ENCODE data around the gene FYN.
A peak's percentile ranks its signal among the peaks of the same experiment; 100 is the strongest.

The FYN gene

GRCh38 chr6:111707773-111708172, 165.5 kb downstream of the FYN start:
- DNase-seq (ENCODE audit: low read depth), result no peak

DNA sequence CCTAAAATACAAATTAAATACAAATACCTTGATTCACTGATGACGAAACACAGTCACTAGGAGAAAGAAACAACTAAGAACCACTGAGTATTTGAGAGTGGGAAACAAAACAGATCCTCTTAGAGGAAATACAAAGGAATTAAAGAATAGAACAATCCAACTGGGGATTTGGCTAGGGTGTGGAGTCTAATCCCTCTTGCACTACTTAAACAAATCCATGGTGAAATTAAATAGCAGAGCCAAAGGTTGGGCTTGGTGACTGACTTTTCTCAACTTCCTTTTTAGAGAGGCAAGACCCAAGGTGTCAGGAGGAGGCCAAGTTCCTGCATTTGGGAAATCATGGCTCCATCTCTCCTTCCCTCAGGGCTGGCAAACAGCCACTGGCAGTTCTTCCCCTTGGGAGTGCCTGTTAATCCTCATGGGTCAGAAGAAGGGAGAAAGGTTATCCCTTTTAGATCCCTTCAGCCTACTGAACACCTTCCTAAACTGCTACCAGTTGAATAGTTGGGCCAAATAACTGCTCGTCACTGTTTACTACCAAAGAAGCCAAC, 166.3 kb downstream of the FYN start:
- no peak for DNase-seq (ENCODE audit: low read depth)

DNA sequence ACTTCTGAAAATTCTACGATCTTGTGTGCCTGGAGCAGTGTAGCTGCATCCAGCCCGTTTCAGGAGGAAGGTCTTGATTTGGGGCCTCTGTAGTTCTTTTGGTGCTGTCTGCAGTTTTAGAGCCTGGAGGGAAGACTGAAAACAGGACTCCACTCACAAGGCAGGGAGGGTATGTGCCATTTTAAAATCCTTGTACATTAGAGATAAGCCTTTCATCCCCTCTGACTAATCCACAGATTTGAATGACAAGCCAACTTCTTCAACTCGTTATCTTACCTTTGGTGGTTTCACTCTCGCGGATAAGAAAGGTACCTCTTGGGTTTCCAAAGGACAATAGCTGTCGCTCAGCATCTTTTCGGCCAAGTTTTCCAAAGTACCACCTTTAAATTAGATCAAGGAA, 169.5 kb downstream of the FYN start:
- DNase-seq (ENCODE audit: low read depth), result peak; percentile 36

DNA sequence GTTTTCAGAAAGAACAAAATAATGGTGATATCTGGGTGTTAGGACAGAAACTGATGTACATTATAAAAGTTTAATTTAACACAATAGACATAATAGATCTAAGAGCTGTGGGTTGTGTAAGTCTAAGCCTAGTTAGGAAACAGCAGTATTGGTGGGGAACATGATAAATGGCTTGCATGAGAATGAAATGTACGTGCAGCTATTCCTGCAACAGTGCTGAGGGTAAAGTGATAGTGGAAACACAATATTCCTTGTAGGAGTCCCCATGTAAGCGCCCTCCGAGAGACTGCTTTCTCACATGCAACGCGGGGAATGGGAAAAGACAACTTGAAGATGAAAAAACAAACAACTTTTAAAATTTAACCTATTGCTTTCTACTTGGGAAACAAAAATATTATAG, 171.0 kb downstream of the FYN start:
- DNase-seq (ENCODE audit: low read depth), result no peak

DNA sequence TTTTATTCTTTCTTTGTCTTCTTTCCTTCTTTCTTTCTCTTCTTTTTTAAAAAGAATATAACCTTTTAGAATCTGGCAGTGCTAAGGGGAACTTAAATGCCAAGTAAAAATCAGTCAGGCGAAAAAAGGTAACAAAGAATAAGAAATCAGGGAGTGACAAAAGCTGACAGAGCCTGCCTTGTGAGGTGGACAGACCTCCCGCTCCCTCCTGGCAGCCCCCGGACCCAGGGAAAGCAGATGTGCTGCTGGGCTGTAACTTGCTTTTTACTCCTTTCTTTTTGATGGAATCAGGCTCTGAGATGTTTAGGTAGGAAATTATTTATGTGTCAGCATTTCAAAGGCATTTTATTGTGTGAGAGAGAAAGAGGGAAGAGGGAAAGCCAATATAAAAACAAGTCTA, 172.1 kb downstream of the FYN start:
- no peak for DNase-seq (ENCODE audit: low read depth)

DNA sequence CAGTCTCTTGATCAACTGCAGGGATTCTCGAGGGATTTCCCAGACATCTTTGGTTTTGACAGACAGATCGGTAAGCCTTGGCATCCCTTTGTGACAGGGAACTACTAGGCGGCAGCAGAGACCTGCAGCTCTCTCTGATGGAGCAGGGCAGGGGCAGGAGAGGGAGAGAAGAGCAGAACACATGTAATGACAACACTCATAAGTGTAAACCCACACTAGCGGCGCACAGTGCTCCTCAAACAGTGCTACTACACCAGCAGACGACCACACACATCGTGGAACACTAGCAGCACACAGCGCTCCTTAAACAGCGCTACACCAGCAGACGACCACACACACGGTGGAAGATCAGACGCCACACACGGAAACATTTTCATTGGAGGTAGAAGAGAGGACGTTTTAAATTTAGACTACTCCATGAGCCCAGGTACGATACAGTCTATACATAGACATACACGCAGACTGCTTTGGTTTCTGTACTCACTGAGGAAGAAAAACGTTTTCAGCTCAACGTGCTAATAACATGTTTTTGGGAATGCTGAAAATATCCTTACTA, 173.0 kb downstream of the FYN start:
- no peak for DNase-seq (ENCODE audit: low read depth)

GRCh38 chr6:111699123-111699522, 174.1 kb downstream of the FYN start:
- DNase-seq (ENCODE audit: low read depth), result no peak

GRCh38 chr6:111696814-111697213, 176.4 kb downstream of the FYN start:
- DNase-seq (ENCODE audit: low read depth), result no peak

- peak; percentile 40 for DNase-seq (ENCODE audit: low read depth)
Measured at GRCh38 chr6:111692327-111693164, 180.7 kb downstream of the FYN start.

GRCh38 chr6:111691345-111692225, 181.7 kb downstream of the FYN start:
- DNase-seq (ENCODE audit: low read depth), result peak; percentile 64

DNA sequence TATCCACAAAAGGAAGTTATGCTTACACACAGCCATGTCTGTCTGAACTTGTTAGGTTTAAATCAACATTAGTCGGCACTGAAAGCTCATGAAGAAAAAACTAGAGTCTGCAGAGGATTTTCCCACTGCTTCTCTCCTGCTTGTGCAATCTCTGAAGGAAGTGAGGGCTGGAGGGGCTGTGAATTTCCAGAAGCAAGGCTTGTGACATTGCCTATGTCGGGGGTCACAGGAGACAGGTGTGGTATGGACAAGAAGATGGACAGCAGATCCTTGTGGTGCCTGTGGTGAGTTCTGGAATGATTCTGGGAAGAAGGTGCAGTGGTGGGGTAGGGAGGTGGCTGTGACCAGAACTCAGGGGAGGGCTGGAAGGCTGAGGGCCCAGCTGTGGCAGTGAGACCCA, 183.3 kb downstream of the FYN start:
- no peak for DNase-seq (ENCODE audit: low read depth)

DNA sequence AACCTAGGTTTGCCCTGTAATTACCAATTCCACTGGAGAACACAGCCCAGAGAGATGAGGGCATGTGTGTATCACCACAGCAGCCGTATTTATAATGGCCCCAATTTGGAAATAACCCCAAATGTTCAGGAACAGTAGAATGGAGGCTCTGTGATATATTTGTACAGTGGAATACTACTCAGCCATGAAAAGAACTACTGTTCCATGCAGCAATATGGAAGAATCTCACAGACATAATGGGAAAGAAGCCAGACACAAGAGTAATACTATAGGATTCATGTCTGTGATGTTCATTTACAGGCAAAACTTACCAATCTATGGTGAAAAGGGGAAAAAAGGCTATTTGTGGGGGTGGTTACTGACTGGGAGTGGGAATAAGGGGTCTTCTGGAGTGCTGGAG, 183.8 kb downstream of the FYN start:
- no peak for DNase-seq (ENCODE audit: low read depth)

- DNase-seq (ENCODE audit: low read depth), result no peak
Measured at GRCh38 chr6:111688331-111688730, 184.9 kb downstream of the FYN start.

DNA sequence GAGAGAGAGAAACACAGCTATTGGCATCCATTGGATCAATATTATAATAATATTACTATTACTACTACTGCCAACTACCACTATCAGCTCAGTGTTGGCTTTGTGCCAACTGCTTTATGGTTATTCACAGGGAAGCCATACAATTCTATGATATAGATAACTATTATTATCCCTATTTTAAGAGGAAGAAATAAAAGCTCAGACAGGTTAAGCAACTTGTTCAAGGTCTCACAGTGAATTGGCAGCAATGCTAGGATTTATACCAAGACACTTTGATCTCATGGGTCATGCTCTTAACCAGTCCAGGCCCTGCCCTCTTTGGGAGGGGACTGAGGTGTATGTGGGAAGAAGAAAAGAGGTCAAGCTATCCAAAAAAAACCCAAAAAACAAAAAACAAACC, 185.6 kb downstream of the FYN start:
- no peak for DNase-seq (ENCODE audit: low read depth)

DNA sequence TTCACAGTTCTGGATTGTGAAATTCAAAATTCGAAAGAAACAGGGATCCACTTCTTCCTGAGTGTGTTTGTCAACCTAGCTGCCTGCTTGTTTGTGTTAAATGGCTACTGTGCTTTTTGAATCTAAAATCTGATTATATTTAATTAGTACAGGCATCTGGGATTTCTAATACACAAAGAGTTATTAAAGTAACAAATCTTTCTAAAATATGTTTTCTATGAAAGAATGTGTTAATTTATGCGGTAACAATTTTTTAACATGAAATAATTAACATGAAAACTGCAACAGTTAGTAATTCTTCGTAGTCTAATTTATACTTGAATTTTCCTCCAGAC, 186.4 kb downstream of the FYN start:
- no peak for DNase-seq (ENCODE audit: low read depth)

- no peak for DNase-seq (ENCODE audit: low read depth)
Measured at GRCh38 chr6:111686249-111686931, 186.9 kb downstream of the FYN start.

- DNase-seq (ENCODE audit: low read depth), result no peak
Measured at GRCh38 chr6:111685526-111685925, 187.7 kb downstream of the FYN start.

DNA sequence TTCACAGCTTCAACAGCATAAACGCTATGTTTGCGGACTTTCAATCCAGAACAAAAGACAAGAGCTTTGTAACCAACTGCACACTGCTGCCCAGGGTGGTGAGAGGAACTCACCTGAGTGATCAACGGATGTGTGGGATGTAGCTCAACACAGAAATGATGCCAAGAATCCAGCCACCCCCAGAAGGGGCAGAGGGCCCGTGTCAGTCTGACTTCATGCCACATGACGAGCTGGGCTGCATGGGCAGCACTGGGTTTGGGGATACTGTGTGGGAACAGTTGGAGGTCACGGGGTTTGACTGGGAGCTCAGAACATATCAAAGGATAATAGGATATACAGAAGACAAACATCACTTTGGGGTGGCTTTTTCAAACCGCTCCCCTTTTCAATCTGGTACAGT, 188.2 kb downstream of the FYN start:
- DNase-seq (ENCODE audit: low read depth), result no peak

GRCh38 chr6:111683749-111684267, 189.4 kb downstream of the FYN start:
- DNase-seq (ENCODE audit: low read depth), result peak; percentile 91

- no peak for DNase-seq (ENCODE audit: low read depth)
Measured at GRCh38 chr6:111683157-111683556, 190.1 kb downstream of the FYN start.

DNA sequence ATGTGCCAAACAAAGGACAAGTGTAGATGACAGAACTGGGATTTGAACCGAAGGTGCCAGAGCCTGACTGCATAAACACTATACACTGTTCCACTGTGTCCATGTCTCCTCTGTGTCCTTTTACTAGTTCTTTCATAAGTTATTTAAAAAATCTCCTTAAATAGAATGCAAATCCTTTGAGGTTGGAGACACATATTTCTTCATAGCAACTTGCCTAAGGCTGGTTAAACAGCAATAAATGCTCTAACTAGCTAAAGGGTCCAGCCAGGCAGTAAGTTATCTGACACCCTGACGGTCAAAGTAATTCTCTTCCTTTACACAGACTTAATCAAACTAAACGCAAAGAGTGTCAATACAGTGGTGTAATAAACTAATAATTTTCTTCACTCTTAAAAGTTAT, 191.4 kb downstream of the FYN start:
- DNase-seq (ENCODE audit: low read depth), result peak; percentile 7

Measured in amniotic epithelial cell (primary cell).